Neuronal stem cell (in vitro differentiated cells): Measurements from ENCODE around the gene ZNF609.

Source experiments
- DNase-seq: peaks from one replicate; pipeline ENCODE4 v3.0.0-alpha.2; 2013; ENCODE audit warnings: low spot score
- H2AFZ ChIP-seq: one replicate; pipeline ENCODE4 v1.6.1; 2013; ENCODE audit warnings: mild to moderate bottlenecking, low read length, inconsistent platforms
- H2AK5ac ChIP-seq: 2 replicates; pipeline ENCODE4 v1.6.1; 2013; ENCODE audit warnings: low read depth, mild to moderate bottlenecking, inconsistent platforms, low read length, moderate library complexity, mixed read lengths
- H2BK120ac ChIP-seq: 2 replicates; pipeline ENCODE4 v1.6.1; 2013; ENCODE audit warnings: low read depth, mild to moderate bottlenecking, inconsistent platforms, low read length, moderate library complexity, mixed read lengths
- H2BK12ac ChIP-seq: one replicate; pipeline ENCODE4 v1.6.1; 2013; ENCODE audit warnings: low read length, inconsistent platforms
- H2BK15ac ChIP-seq: 2 replicates; pipeline ENCODE4 v1.6.1; 2013; ENCODE audit warnings: mild to moderate bottlenecking, low read length, inconsistent platforms, mixed read lengths
- H2BK5ac ChIP-seq: one replicate; pipeline ENCODE4 v1.6.1; 2013; ENCODE audit warnings: inconsistent platforms, mild to moderate bottlenecking, low read length, moderate library complexity
- H3K14ac ChIP-seq: one replicate; pipeline ENCODE4 v1.6.1; 2013; ENCODE audit warnings: low read length, inconsistent platforms
- H3K18ac ChIP-seq: 2 replicates; pipeline ENCODE4 v1.6.1; 2013; ENCODE audit warnings: low read length, inconsistent platforms
- H3K23ac ChIP-seq: 2 replicates; pipeline ENCODE4 v1.6.1; 2013; ENCODE audit warnings: low read depth, mild to moderate bottlenecking, mixed read lengths, low read length, inconsistent platforms; ENCODE audit not compliant: poor library complexity
- H3K27ac ChIP-seq: replicated peaks from 3 replicates; pipeline ENCODE4 v1.5.1; 2013; ENCODE audit warnings: low read length, inconsistent platforms
- H3K27me3 ChIP-seq, 3 experiments: 2 replicates each; pipeline ENCODE4 v1.6.1; 2013; ENCODE audit warnings: low read length in 3 of 3, mild to moderate bottlenecking in 2 of 3, inconsistent platforms in 1 of 3, low read depth in 1 of 3, mixed read lengths in 1 of 3, moderate library complexity in 1 of 3; ENCODE audit not compliant: control insufficient read depth in 3 of 3, insufficient read depth in 3 of 3
- H3K36me3 ChIP-seq, 2 donors: replicated peaks in 1 of 2; 2 replicates each; pipeline ENCODE4 v1.6.1; 2013; ENCODE audit warnings: low read length in 2 of 2; ENCODE audit not compliant: control insufficient read depth in 2 of 2, insufficient read depth in 2 of 2
- H3K4ac ChIP-seq: 2 replicates; pipeline ENCODE4 v1.6.1; 2013; ENCODE audit warnings: inconsistent platforms, mild to moderate bottlenecking, low read length, moderate library complexity
- H3K4me1 ChIP-seq, 2 donors: 1 replicate in 1 of 2; 2 replicates in 1 of 2; pipeline ENCODE4 v1.6.1; 2013; ENCODE audit warnings: low read length in 2 of 2, low read depth in 1 of 2; ENCODE audit not compliant: control insufficient read depth in 2 of 2, insufficient read depth in 1 of 2
- H3K4me2 ChIP-seq: one replicate; pipeline ENCODE4 v1.6.1; 2013; ENCODE audit warnings: mild to moderate bottlenecking, low read length, inconsistent platforms; ENCODE audit not compliant: insufficient read depth, poor library complexity, severe bottlenecking
- H3K4me3 ChIP-seq, 2 donors: 2 replicates each; pipeline ENCODE4 v1.5.1; 2013; ENCODE audit warnings: low read length in 2 of 2, mild to moderate bottlenecking in 2 of 2, inconsistent platforms in 1 of 2, moderate library complexity in 1 of 2
- H3K79me1 ChIP-seq: one replicate; pipeline ENCODE4 v1.6.1; 2013; ENCODE audit warnings: low read depth, mild to moderate bottlenecking, inconsistent platforms, low read length, moderate library complexity
- H3K9ac ChIP-seq: one replicate; pipeline ENCODE4 v1.6.1; 2013; ENCODE audit warnings: mild to moderate bottlenecking, low read depth, low read length, inconsistent platforms; ENCODE audit not compliant: poor library complexity
- H3K9me3 ChIP-seq, 2 donors: replicated peaks in 1 of 2; 2 replicates each; pipeline versions ENCODE3 to v1.6.1; 2013; ENCODE audit warnings: low read length in 2 of 2, mild to moderate bottlenecking in 2 of 2, inconsistent platforms in 1 of 2, low read depth in 1 of 2, mixed read lengths in 1 of 2, moderate library complexity in 1 of 2; ENCODE audit not compliant: control insufficient read depth in 2 of 2, insufficient read depth in 1 of 2
- H4K8ac ChIP-seq: one replicate; pipeline ENCODE4 v1.6.1; 2013; ENCODE audit warnings: low read depth, mild to moderate bottlenecking, inconsistent platforms, low read length, moderate library complexity
- H4K91ac ChIP-seq: one replicate; pipeline ENCODE4 v1.6.1; 2013; ENCODE audit warnings: low read length, low read depth, mild to moderate bottlenecking, inconsistent platforms; ENCODE audit not compliant: poor library complexity
- WGBS, 2 donors: extraction: QIAGEN DNeasy Blood & Tissue Kit; methylation state at CpG; one replicate each; pipeline ENCODE4 v1.1.7; 2013; ENCODE audit warnings: missing lambda C conversion rate in 2 of 2, mixed read lengths in 1 of 2; ENCODE audit not compliant: insufficient read length in 2 of 2, insufficient replicate concordance in 1 of 2; ENCODE audit errors: extremely low coverage in 2 of 2; 5-methylcytosine and 5-hydroxymethylcytosine counted together

Gene ZNF609

GRCh38 chr15:64697911-64698369, 237.6 kb downstream of the ZNF609 start:
- Histone ChIP-seq H3K4me3 (no peak overlapping the region), H3K36me3 (peaks cover 4 to 63% of the 10 kb centered on the region in 2 donors), H3K9ac (no peak overlapping the region), H3K14ac (no peak overlapping the region), H3K27me3 (no peaks in the 10 kb centered on the region), H3K18ac (no peak overlapping the region), H2BK12ac (no peak overlapping the region), H3K4ac (no peak overlapping the region), H2AFZ (no peak overlapping the region), H2AK5ac (no peak overlapping the region), H4K8ac (no peak overlapping the region), H2BK5ac (no peak overlapping the region), H3K4me2 (no peak overlapping the region), H3K9me3 (no peaks in the 10 kb centered on the region), H3K27ac (no peak overlapping the region), H3K4me1 (peaks cover 18 to 30% of the 10 kb centered on the region in 2 donors), H3K23ac (no peak overlapping the region), H3K79me1 (peaks cover 6% of the 10 kb centered on the region), H2BK15ac (no peak overlapping the region), H4K91ac (no peak overlapping the region), H2BK120ac (no peak overlapping the region)
- DNase-seq = no peak
- WGBS, 2 donors = no CpG with 5 or more reads among the region's 3 CpGs

- H3K4me2 ChIP-seq = no peak overlapping the region
- no peak overlapping the region for H2BK15ac ChIP-seq
- no peak overlapping the region for H2AFZ ChIP-seq
- H3K36me3 ChIP-seq = peaks cover 2 to 54% of the 10 kb centered on the region in 2 donors
- no peak overlapping the region for H3K23ac ChIP-seq
- no peak overlapping the region for H3K4me3 ChIP-seq
- H3K27me3 ChIP-seq = no peaks in the 10 kb centered on the region
- H3K27ac ChIP-seq = no peak overlapping the region
- DNase-seq = no peak
- no peak overlapping the region for H2BK12ac ChIP-seq
- H3K79me1 ChIP-seq = peaks cover 3% of the 10 kb centered on the region
- no peak overlapping the region for H2AK5ac ChIP-seq
- no peak overlapping the region for H3K9ac ChIP-seq
- H3K14ac ChIP-seq = no peak overlapping the region
- peaks cover 23 to 34% of the 10 kb centered on the region in 2 donors for H3K4me1 ChIP-seq
- no peaks in the 10 kb centered on the region for H3K9me3 ChIP-seq
- H3K18ac ChIP-seq = no peak overlapping the region
- no peak overlapping the region for H4K91ac ChIP-seq
- H2BK5ac ChIP-seq = no peak overlapping the region
- H4K8ac ChIP-seq = no peak overlapping the region
- H2BK120ac ChIP-seq = no peak overlapping the region
- H3K4ac ChIP-seq = no peak overlapping the region
Observed at GRCh38 chr15:64698823-64699222, 238.4 kb downstream of the ZNF609 start.

- H3K4ac ChIP-seq = no peak overlapping the region
- H3K36me3 ChIP-seq = peaks cover 2 to 44% of the 10 kb centered on the region in 2 donors
- no peak overlapping the region for H4K8ac ChIP-seq
- peaks cover 3% of the 10 kb centered on the region for H3K79me1 ChIP-seq
- no peak overlapping the region for H3K14ac ChIP-seq
- DNase-seq = no peak
- peak overlapping the region; percentile 15 for H3K9ac ChIP-seq
- no peak overlapping the region for H2AFZ ChIP-seq
- H2BK12ac ChIP-seq = no peak overlapping the region
- no peaks in the 10 kb centered on the region for H3K9me3 ChIP-seq
- peak overlapping the region; percentile 21 for H2AK5ac ChIP-seq
- no peak overlapping the region for H2BK120ac ChIP-seq
- H3K4me2 ChIP-seq = peak overlapping the region; percentile 94
- H3K23ac ChIP-seq = no peak overlapping the region
- peak overlapping the region; percentile 76 for H2BK5ac ChIP-seq
- no peak overlapping the region for H4K91ac ChIP-seq
- peak overlapping the region; percentile 20 for H2BK15ac ChIP-seq
- peak overlapping the region; percentile 57 for H3K18ac ChIP-seq
- peaks cover 23 to 34% of the 10 kb centered on the region in 2 donors for H3K4me1 ChIP-seq
- whole genome bisulfite sequencing, 2 donors = no CpG with 5 or more reads among the region's 7 CpGs
- H3K27me3 ChIP-seq = no peaks in the 10 kb centered on the region
- H3K4me3 ChIP-seq = peak overlapping the region; percentile 22 to 73
- H3K27ac ChIP-seq = peak overlapping the region; percentile 91
Observed at GRCh38 chr15:64699751-64700388, 239.5 kb downstream of the ZNF609 start.

- no peak overlapping the region for H2AK5ac ChIP-seq
- H3K4ac ChIP-seq = no peak overlapping the region
- no peak overlapping the region for H2AFZ ChIP-seq
- no peak overlapping the region for H4K8ac ChIP-seq
- no peaks in the 10 kb centered on the region for H3K9me3 ChIP-seq
- H3K23ac ChIP-seq = no peak overlapping the region
- H2BK120ac ChIP-seq = no peak overlapping the region
- peak overlapping the region; percentile 91 for H3K27ac ChIP-seq
- peaks cover 3% of the 10 kb centered on the region for H3K79me1 ChIP-seq
- no peak overlapping the region for H4K91ac ChIP-seq
- no peak overlapping the region for H3K14ac ChIP-seq
- no peak overlapping the region for H2BK15ac ChIP-seq
- H3K27me3 ChIP-seq = no peaks in the 10 kb centered on the region
- H2BK12ac ChIP-seq = no peak overlapping the region
- H3K4me2 ChIP-seq = peak overlapping the region; percentile 94
- no peak overlapping the region for H2BK5ac ChIP-seq
- no peak overlapping the region for H3K9ac ChIP-seq
- H3K4me1 ChIP-seq = peaks cover 21 to 34% of the 10 kb centered on the region in 2 donors
- H3K36me3 ChIP-seq = peaks cover 2 to 32% of the 10 kb centered on the region in 2 donors
- DNase-seq = no peak
- H3K4me3 ChIP-seq = peak overlapping the region; percentile 13 to 80
- WGBS, 2 donors = no CpG with 5 or more reads among the region's 3 CpGs
- H3K18ac ChIP-seq = no peak overlapping the region
Observed at GRCh38 chr15:64701051-64701450, 240.7 kb downstream of the ZNF609 start.
